GM12865 (cell line): ENCODE data around the gene HPS5.
A peak's percentile ranks its signal among the peaks of the same experiment; 100 is the strongest.

Experiments used
- DNase-seq: peaks from one replicate; pipeline ENCODE4 v3.0.0; 2010; ENCODE audit warnings: low read depth
- H3K4me3 ChIP-seq: 2 replicates; pipeline ENCODE4 v1.5.1; 2011; ENCODE audit warnings: mild to moderate bottlenecking, low read depth, low read length, control low read depth
- CTCF ChIP-seq: IDR thresholded peaks from 2 replicates; pipeline ENCODE4 v1.5.1; 2011; ENCODE audit warnings: low read length, control low read depth, low read depth, inconsistent platforms; ENCODE audit not compliant: insufficient read depth; ENCODE audit errors: missing control alignments

Gene HPS5

GRCh38 chr11:18235394-18236334, 86.3 kb downstream of the HPS5 start:
- no peak for TF ChIP-seq CTCF
- no peak for DNase-seq
- H3K4me3 ChIP-seq, result no peak overlapping the region

GRCh38 chr11:18233912-18234311, 88.0 kb downstream of the HPS5 start:
- no peak for TF ChIP-seq CTCF
- no peak overlapping the region for H3K4me3 ChIP-seq
- DNase-seq, result no peak

DNA sequence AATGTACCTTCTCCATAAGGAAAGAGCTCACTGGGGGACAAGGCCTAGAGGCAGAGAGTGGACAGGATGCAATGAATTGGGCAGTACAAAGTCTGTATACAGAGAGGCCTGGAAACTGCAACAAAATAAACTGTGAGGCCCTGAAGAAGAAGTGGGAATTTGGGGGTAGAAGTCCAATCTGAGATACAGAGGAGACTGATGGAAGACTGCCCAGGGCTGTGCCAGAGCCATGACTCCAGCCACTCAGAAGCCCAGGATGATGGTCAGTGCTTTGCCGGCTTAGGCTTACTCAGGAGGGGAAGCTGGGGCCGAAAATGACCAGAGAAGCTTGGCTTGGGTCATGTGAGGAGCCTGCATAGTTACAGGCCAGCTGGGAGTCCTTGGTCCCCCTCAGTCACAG, 91.1 kb downstream of the HPS5 start:
- no peak for TF ChIP-seq CTCF

DNA sequence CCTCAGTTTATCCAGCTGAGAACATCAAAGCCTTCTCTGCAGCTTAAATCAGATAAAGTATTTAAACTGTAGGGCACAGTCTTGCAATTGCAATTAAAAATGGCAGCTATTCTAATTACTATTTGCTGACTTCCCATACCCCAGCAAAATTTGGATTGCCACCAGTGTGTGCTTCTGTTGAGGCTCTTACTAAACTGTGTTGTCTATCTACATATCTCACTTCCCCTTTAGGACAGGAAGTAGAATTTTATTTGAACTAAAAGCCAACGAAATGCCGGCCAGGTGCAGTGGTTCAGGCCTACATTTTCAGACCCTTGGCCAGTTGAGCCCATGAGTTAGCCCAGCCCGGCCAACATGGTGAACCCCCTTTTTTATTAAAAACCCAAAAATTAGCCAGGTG, 92.4 kb downstream of the HPS5 start:
- no peak for TF ChIP-seq CTCF
- no peak overlapping the region for H3K4me3 ChIP-seq
- DNase-seq, result peak; percentile 83

More for the DNA sequence above, 91.1 kb downstream of the HPS5 start:
- no peak overlapping the region for H3K4me3 ChIP-seq
- no peak for DNase-seq
